Panc1 (cell line): ENCODE results near the gene PDE9A. TPM values are rescaled to one million over a fixed set of nuclear protein-coding genes. Genes with fewer than 3 reads are reported as not detected.

ENCODE experiments used
- ATAC-seq: fragments of 200-7000 bp; cut with Tn5 transposase; 2 replicates; pipeline ENCODE4 v1.9.1; 2020; ENCODE audit warnings: mild to moderate bottlenecking, moderate library complexity
- BruUV-seq: library from RNA; stranded (reverse); fragments of 400-500 nt; replicated peaks from 2 replicates; lab custom pipeline; 2021; lab: Mats Ljungman, UMichigan
- CTCF ChIA-PET: fragments of 300-600 bp; sonication (Branson Sonifier 250); formaldehyde crosslinking; loops from one replicate; lab custom pipeline; 2022; ENCODE audit warnings: antibody characterized with exemption; lab: Charles Lee
- POLR2A ChIA-PET: fragments of 300-600 bp; sonication (Branson Sonifier 250); formaldehyde crosslinking; loops from one replicate; lab custom pipeline; 2022; ENCODE audit warnings: antibody characterized with exemption; lab: Charles Lee
- DNase-seq: peaks from one replicate; pipeline ENCODE4 v3.0.0-alpha.2; 2010; ENCODE audit warnings: low read depth, low spot score
- H3K27ac ChIP-seq: 2 replicates; pipeline ENCODE4 v1.5.1; 2011; ENCODE audit warnings: mild to moderate bottlenecking, low read length, inconsistent platforms
- H3K27me3 ChIP-seq: fragments of 200-500 bp; sonication (Bioruptor generic); 2 replicates; pipeline ENCODE4 v1.6.0; 2014; ENCODE audit warnings: low read length, inconsistent platforms; ENCODE audit not compliant: control insufficient read depth, insufficient read depth
- H3K36me3 ChIP-seq: fragments of 200-500 bp; sonication (Bioruptor generic); 2 replicates; pipeline ENCODE4 v1.5.1; 2014; ENCODE audit warnings: inconsistent platforms, mild to moderate bottlenecking, low read length, moderate library complexity; ENCODE audit not compliant: control insufficient read depth, insufficient read depth
- H3K4me1 ChIP-seq: 2 replicates; pipeline ENCODE4 v1.5.1; 2011; ENCODE audit warnings: inconsistent platforms, mild to moderate bottlenecking, low read length, moderate library complexity; ENCODE audit not compliant: control insufficient read depth, insufficient read depth
- H3K4me3 ChIP-seq, 2 experiments: 2 replicates each; pipeline ENCODE4 v1.5.1; 2011 to 2012; ENCODE audit warnings: low read depth in 2 of 2, low read length in 2 of 2, mild to moderate bottlenecking in 2 of 2, inconsistent platforms in 1 of 2, moderate library complexity in 1 of 2
- H3K9me3 ChIP-seq: fragments of 200-500 bp; sonication (Bioruptor generic); 2 replicates; pipeline ENCODE4 v1.5.1; 2014; ENCODE audit warnings: low read depth, mild to moderate bottlenecking, inconsistent platforms, low read length, moderate library complexity; ENCODE audit not compliant: control insufficient read depth, insufficient read depth
- POLR2AphosphoS5 ChIP-seq: IDR thresholded peaks from 2 replicates; pipeline ENCODE4 v1.6.1; 2012; ENCODE audit warnings: mild to moderate bottlenecking, low read depth, low read length, moderate library complexity
- SIN3A ChIP-seq: IDR thresholded peaks from 2 replicates; pipeline ENCODE4 v1.6.1; 2012; ENCODE audit warnings: low read depth, mild to moderate bottlenecking, low read length, moderate library complexity, borderline replicate concordance; ENCODE audit not compliant: insufficient read depth
- TCF7L2 ChIP-seq: IDR thresholded peaks from 2 replicates; pipeline ENCODE4 v1.6.1; 2011; ENCODE audit warnings: mild to moderate bottlenecking, low read depth, low read length, inconsistent platforms
- in situ Hi-C: cut with HindIII; loops from 2 replicates; pipeline ENCODE4 v1.10.0; 2016; ENCODE audit warnings: low sequenced_read_pairs, low pct_unique_long_range_greater_than_20kb
- intact Hi-C: fragments of 100-400 bp; cut with micrococcal nuclease; formaldehyde crosslinking; loops from one replicate; pipeline ENCODE4 v1.10.0; 2022; ENCODE audit not compliant: unreplicated experiment
- total RNA-seq: library from RNA; stranded (reverse); gene quantifications from one replicate; pipeline ENCODE4 v1.2.1, GENCODE V29; 2021; ENCODE audit not compliant: unreplicated experiment
- TF ChIP-seq, protein P1 (sequence below), 2 experiments: IDR thresholded peaks; 2 replicates each; pipeline ENCODE4 v1.6.1; 2011 to 2012; ENCODE audit warnings: low read depth in 2 of 2, control low read depth in 1 of 2, low read length in 1 of 2, mild to moderate bottlenecking in 1 of 2, moderate library complexity in 1 of 2; ENCODE audit not compliant: insufficient read depth in 1 of 2
- TF ChIP-seq, protein P2 (sequence below): fragments of 450-650 bp; IDR thresholded peaks from 2 replicates; pipeline ENCODE4 v1.5.1; 2017; ENCODE audit warnings: mild to moderate bottlenecking

The PDE9A gene
- total RNA-seq, 1 experiment from 2014 or later: 0.72 TPM

DNA sequence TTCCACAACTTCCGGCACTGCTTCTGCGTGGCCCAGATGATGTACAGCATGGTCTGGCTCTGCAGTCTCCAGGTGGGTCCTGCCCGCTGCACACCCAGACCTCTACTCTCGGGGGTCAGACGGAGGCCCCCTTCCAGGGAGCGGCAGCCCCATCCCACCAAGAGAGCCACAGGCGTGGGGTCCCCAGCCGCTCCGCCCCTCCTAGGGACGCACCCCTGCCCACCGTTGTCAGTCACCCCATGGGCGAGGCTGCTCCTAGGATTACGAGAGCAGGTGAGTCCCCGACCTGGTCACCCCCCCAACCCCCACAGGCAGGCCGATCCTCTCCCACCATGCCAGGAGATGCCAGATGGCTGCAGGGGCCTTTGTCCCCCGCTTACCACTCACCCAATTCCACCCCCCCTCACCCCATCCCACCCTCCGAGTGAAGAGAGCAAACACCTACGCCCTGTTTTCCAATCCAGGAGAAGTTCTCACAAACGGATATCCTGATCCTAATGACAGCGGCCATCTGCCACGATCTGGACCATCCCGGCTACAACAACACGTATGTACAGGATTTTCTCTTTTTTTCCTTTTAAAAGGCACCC, 107.0 kb downstream of the PDE9A start:
- H3K36me3 ChIP-seq: no peaks in the 10 kb centered on the region
- no peak overlapping the region for H3K4me3 ChIP-seq
- ATAC-seq (no peak), DNase-seq (no peak)
- no peaks in the 10 kb centered on the region for H3K4me1 ChIP-seq
- intact Hi-C loops (no loop called here), in situ Hi-C loops (no loop called here)
- no peak overlapping the region for H3K27ac ChIP-seq
- H3K27me3 ChIP-seq: no peaks in the 10 kb centered on the region
- BruUV-seq: no TSS peak
- H3K9me3 ChIP-seq: no peaks in the 10 kb centered on the region
- POLR2A ChIA-PET: no interaction called here
- CTCF ChIA-PET: no interaction called here
- TF ChIP-seq TCF7L2 (no peak), SIN3A (no peak), POLR2AphosphoS5 (no peak)
- TF ChIP-seq, protein P1, sequence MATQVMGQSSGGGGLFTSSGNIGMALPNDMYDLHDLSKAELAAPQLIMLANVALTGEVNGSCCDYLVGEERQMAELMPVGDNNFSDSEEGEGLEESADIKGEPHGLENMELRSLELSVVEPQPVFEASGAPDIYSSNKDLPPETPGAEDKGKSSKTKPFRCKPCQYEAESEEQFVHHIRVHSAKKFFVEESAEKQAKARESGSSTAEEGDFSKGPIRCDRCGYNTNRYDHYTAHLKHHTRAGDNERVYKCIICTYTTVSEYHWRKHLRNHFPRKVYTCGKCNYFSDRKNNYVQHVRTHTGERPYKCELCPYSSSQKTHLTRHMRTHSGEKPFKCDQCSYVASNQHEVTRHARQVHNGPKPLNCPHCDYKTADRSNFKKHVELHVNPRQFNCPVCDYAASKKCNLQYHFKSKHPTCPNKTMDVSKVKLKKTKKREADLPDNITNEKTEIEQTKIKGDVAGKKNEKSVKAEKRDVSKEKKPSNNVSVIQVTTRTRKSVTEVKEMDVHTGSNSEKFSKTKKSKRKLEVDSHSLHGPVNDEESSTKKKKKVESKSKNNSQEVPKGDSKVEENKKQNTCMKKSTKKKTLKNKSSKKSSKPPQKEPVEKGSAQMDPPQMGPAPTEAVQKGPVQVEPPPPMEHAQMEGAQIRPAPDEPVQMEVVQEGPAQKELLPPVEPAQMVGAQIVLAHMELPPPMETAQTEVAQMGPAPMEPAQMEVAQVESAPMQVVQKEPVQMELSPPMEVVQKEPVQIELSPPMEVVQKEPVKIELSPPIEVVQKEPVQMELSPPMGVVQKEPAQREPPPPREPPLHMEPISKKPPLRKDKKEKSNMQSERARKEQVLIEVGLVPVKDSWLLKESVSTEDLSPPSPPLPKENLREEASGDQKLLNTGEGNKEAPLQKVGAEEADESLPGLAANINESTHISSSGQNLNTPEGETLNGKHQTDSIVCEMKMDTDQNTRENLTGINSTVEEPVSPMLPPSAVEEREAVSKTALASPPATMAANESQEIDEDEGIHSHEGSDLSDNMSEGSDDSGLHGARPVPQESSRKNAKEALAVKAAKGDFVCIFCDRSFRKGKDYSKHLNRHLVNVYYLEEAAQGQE (IDR thresholded peaks at IDR 0.05; ENCODE audit: insufficient read depth in 1 of 2, low read depth in 2 of 2, low read length in 1 of 2): no peak
- TF ChIP-seq, protein P2, sequence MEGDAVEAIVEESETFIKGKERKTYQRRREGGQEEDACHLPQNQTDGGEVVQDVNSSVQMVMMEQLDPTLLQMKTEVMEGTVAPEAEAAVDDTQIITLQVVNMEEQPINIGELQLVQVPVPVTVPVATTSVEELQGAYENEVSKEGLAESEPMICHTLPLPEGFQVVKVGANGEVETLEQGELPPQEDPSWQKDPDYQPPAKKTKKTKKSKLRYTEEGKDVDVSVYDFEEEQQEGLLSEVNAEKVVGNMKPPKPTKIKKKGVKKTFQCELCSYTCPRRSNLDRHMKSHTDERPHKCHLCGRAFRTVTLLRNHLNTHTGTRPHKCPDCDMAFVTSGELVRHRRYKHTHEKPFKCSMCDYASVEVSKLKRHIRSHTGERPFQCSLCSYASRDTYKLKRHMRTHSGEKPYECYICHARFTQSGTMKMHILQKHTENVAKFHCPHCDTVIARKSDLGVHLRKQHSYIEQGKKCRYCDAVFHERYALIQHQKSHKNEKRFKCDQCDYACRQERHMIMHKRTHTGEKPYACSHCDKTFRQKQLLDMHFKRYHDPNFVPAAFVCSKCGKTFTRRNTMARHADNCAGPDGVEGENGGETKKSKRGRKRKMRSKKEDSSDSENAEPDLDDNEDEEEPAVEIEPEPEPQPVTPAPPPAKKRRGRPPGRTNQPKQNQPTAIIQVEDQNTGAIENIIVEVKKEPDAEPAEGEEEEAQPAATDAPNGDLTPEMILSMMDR: no peak

DNA sequence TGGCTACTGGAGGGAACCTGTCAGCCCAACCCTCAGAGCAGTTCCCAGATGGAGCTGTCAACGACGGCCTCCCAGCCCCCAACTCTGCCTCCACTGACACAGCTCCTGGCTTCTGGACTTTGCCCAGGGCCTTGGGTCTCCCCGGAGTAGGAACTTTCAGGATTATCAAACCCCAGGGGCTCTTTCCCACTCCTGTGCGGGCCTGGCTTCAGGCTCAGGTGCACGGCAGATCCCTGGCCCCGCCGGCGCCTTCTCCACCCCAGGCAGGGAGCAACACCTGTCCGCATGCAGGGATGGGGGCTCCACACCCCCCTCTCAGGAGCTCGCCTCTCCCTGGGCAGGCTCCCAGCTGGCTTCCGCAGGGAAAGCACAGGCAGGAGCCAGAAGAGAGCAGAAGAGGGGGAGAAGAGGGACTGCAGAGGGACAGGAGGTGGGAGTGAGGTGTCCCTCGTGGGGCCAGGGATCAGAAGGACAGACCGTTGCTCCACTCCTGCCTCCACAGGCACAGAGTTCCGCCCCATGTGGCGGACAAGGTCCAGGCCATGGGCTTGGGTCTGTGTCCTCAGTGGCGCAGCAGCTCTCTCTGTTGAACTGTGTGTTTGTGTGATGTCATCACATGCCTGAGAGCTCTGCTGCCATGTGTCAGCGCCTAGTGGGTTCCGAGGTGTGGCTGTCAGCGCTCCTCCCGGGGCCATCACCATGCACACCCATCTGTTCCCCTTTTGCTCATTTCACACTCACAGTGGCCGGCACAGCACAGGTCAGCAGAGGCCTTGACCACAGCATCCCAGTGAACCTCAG, 107.7 kb downstream of the PDE9A start:
- intact Hi-C loops (no loop called here), in situ Hi-C loops (no loop called here)
- POLR2A ChIA-PET: no interaction called here
- H3K27ac ChIP-seq: no peak overlapping the region
- H3K4me1 ChIP-seq: no peaks in the 10 kb centered on the region
- no TSS peak for BruUV-seq
- DNase-seq (no peak), ATAC-seq (peak; percentile 36)
- no peak overlapping the region for H3K4me3 ChIP-seq
- H3K9me3 ChIP-seq: no peaks in the 10 kb centered on the region
- H3K27me3 ChIP-seq: no peaks in the 10 kb centered on the region; the same call in 1 of the 2 replicates
- CTCF ChIA-PET: no interaction called here
- TF ChIP-seq, protein P2: no peak
- no peak for TF ChIP-seq POLR2AphosphoS5
- TF ChIP-seq SIN3A: no peak
- TF ChIP-seq TCF7L2: no peak
- TF ChIP-seq, protein P1 (IDR thresholded peaks at IDR 0.05; ENCODE audit: insufficient read depth in 1 of 2, low read depth in 2 of 2, low read length in 1 of 2): no peak
- H3K36me3 ChIP-seq: no peaks in the 10 kb centered on the region
